Heart right ventricle (tissue), 16 donors: ENCODE results near the gene SMARCD1. TPM values are rescaled to one million over a fixed set of nuclear protein-coding genes. Genes with fewer than 3 reads are reported as not detected.

Experiments
- ATAC-seq, 8 donors: fragments of 200-7000 bp; cut with Tn5 transposase; one replicate each; pipeline ENCODE4 v1.9.1; 2020; ENCODE audit warnings: mild to moderate bottlenecking in 8 of 8, moderate library complexity in 8 of 8, moderate number of reproducible peaks in 1 of 8
- DNase-seq, 2 donors: peaks; one replicate each; pipeline ENCODE4 v3.0.0-alpha.2; 2020
- H3K27ac ChIP-seq, 10 donors: fragments of 200-600 bp; sonication (generic) in 2 of 10; one replicate each; pipeline versions ENCODE4 v1.5.0 to v1.8.0; 2020 to 2022; ENCODE audit warnings: mild to moderate bottlenecking in 3 of 10
- H3K27me3 ChIP-seq, 7 donors: fragments of 200-600 bp; one replicate each; pipeline ENCODE4 v1.8.0; 2021 to 2022; ENCODE audit warnings: mild to moderate bottlenecking in 2 of 7
- H3K36me3 ChIP-seq, 9 donors: fragments of 200-600 bp; sonication (generic) in 1 of 9; one replicate each; pipeline versions ENCODE4 v1.5.0 to v1.8.0; 2020 to 2022; ENCODE audit warnings: mild to moderate bottlenecking in 2 of 9
- H3K4me1 ChIP-seq, 9 donors: fragments of 200-600 bp; sonication (generic) in 1 of 9; one replicate each; pipeline versions ENCODE4 v1.5.0 to v1.8.0; 2020 to 2022; ENCODE audit warnings: mild to moderate bottlenecking in 4 of 9
- H3K4me3 ChIP-seq, 10 donors: fragments of 200-600 bp; sonication (generic) in 2 of 10; one replicate each; pipeline versions ENCODE4 v1.5.0 to v1.8.0; 2020 to 2022; ENCODE audit warnings: mild to moderate bottlenecking in 7 of 10, moderate library complexity in 2 of 10
- H3K9me3 ChIP-seq, 11 donors: fragments of 200-600 bp in 10 of 11; sonication (generic) in 2 of 11; one replicate each; pipeline versions ENCODE4 v1.5.0 to v1.8.0; 2013 to 2022; ENCODE audit warnings: mild to moderate bottlenecking in 2 of 11, control low read depth in 1 of 11, moderate library complexity in 1 of 11
- CTCF ChIP-seq, 9 donors: fragments of 200-600 bp; sonication (generic) in 2 of 9; IDR thresholded peaks; one replicate each; pipeline versions ENCODE4 v1.5.0 to v1.8.0; 2021 to 2022; ENCODE audit warnings: antibody characterized with exemption in 9 of 9, mild to moderate bottlenecking in 5 of 9, moderate library complexity in 1 of 9
- WGBS, 2 donors: extraction: QIAGEN DNeasy Blood & Tissue Kit; methylation state at CpG; one replicate each; pipeline ENCODE4 v1.1.7; 2013; ENCODE audit warnings: inconsistent platforms in 1 of 2; 5-methylcytosine and 5-hydroxymethylcytosine counted together
- intact Hi-C, 10 donors: fragments of 100-400 bp; cut with DNase I; formaldehyde crosslinking; loops; one replicate each; pipeline versions ENCODE4 v1.11.1 to v1.14.2; 2022
- polyA plus RNA-seq, 2 donors: library from polyadenylated mRNA; stranded (reverse); fragments of 200-250 nt; gene quantifications; one replicate each; pipeline ENCODE4 v1.2.3, GENCODE V29; 2013
- total RNA-seq, 10 donors: library from RNA; stranded (reverse); fragmentation: NEBNext Ultra II Directional in 3 of 10; extraction: Animal tissue kit (Norgen Biotek cat#: 25700) in 3 of 10; gene quantifications; one replicate each; pipeline versions ENCODE4 v1.2.1 to v1.2.4, GENCODE V29; 2021 to 2023
- donor health status: Arrhythmogenic right ventricular cardiomyopathy.
- donor health status: ischemic (EF 13 %, LVEDD 7.1; RV severe dilation, severe dysfunction).
- donor health status: healthy with polysubstance abuse.
- donor health status: DM: no; HTN: yes; CAD: no.
- donor health status: DM: no; HTN: no; CAD: no.
- donor health status: ischemic (EF 25% LVEDD 6.9; RV normal size, moderate dysfunction).
- donor health status: ischemic (EF 25% LVEDD 5.7; RV mildly dilated, moderate dysfunction).
- donor health status: healthy.
- donor health status: DM: yes; HTN: yes; CAD: no.
- donor health status: Ischemic cardiomyopathy.
- donor health status: ischemic (EF 35%, LVEDD 5.7; RV mildly dilated, moderate dysfunction).
- donor health status: nonischemic (EF 11% LVEDD 7.7; RV severe dilation, severe dysfunction).
- donor health status: DM: yes; HTN: yes; CAD: no.
- donor health status: PGD.
- donor health status: ischemic (EF 29% LVEDD 5.4; RV normal size, mild dysfunction).
- donor health status: nonischemic (EF 23%, LVEDD 6.1; RV moderate dilation, normal function).

Gene SMARCD1
- total and polyA plus RNA-seq, 12 donors, result 12.0 to 24.0 (median 16.0) TPM

GRCh38 chr12:50043308-50043707 is 41.8 kb upstream of the SMARCD1 start:
- H3K36me3 ChIP-seq, result no peaks in the 10 kb centered on the region
- DNase-seq (no peak), ATAC-seq (no peak)
- H3K4me3 ChIP-seq, result no peak overlapping the region
- H3K27me3 ChIP-seq, result peaks cover 0 to 7% (median 0%) of the 10 kb centered on the region in 7 donors
- intact Hi-C loops, result no loop called here
- TF ChIP-seq CTCF (IDR thresholded peaks at IDR 0.05), result no peak
- 85 to 89% methylated on average over 2 of the region's 2 CpGs for WGBS, 2 donors
- no peaks in the 10 kb centered on the region for H3K4me1 ChIP-seq
- H3K9me3 ChIP-seq, result no peaks in the 10 kb centered on the region
- H3K27ac ChIP-seq, result no peak overlapping the region

GRCh38 chr12:50043854-50044253 is 41.3 kb upstream of the SMARCD1 start:
- Histone ChIP-seq H3K4me3 (no peak overlapping the region), H3K27me3 (peaks cover 0 to 7% (median 0%) of the 10 kb centered on the region in 7 donors), H3K4me1 (no peaks in the 10 kb centered on the region), H3K9me3 (no peaks in the 10 kb centered on the region), H3K36me3 (no peaks in the 10 kb centered on the region), H3K27ac (no peak overlapping the region)
- ATAC-seq (no peak), DNase-seq (no peak)
- intact Hi-C loops, result no loop called here
- 74 to 75% methylated on average over 6 of the region's 6 CpGs for WGBS, 2 donors
- TF ChIP-seq CTCF (IDR thresholded peaks at IDR 0.05), result no peak

- peaks cover 0 to 18% (median 12%) of the 10 kb centered on the region in 9 donors for H3K4me1 ChIP-seq
- intact Hi-C loops, result no loop called here
- H3K4me3 ChIP-seq, result no peak overlapping the region
- no peak for DNase-seq
- TF ChIP-seq CTCF (IDR thresholded peaks at IDR 0.05), result no peak
- H3K36me3 ChIP-seq, result no peaks in the 10 kb centered on the region
- no peaks in the 10 kb centered on the region for H3K9me3 ChIP-seq
- ATAC-seq, result no peak
- no peak overlapping the region for H3K27ac ChIP-seq
- peaks cover 0 to 16% (median 0%) of the 10 kb centered on the region in 7 donors for H3K27me3 ChIP-seq
- WGBS, 2 donors, result 92 to 93% methylated on average over 7 of the region's 7 CpGs
Measured at GRCh38 chr12:50047693-50048250, 37.4 kb upstream of the SMARCD1 start.

- no peak overlapping the region for H3K4me3 ChIP-seq
Measured at GRCh38 chr12:50049254-50050118, 35.7 kb upstream of the SMARCD1 start.

More at GRCh38 chr12:50049254-50050118, 35.7 kb upstream of the SMARCD1 start:
- 90 to 92% methylated on average over 3 of the region's 3 CpGs for WGBS, 2 donors
- DNase-seq, result no peak
- H3K4me1 ChIP-seq, result peaks cover 0 to 18% (median 12%) of the 10 kb centered on the region in 9 donors
- no peaks in the 10 kb centered on the region for H3K9me3 ChIP-seq
- no peak for TF ChIP-seq CTCF (IDR thresholded peaks at IDR 0.05)
- H3K27ac ChIP-seq, result no peak overlapping the region
- no peak for ATAC-seq
- intact Hi-C loops, result loop anchor here in 7 of 10 donors (5.0 to 10.0 kb wide), 3 partner anchors 182 to 275 kb away; no protein-coding TSS in a partner anchor
- no peaks in the 10 kb centered on the region for H3K36me3 ChIP-seq
- H3K27me3 ChIP-seq, result peaks cover 0 to 16% (median under 1%) of the 10 kb centered on the region in 7 donors
